Large intestine (tissue), 3 donors: ENCODE results near the gene TBXAS1. TPM values are rescaled to one million over a fixed set of nuclear protein-coding genes. Genes with fewer than 3 reads are reported as not detected.

ENCODE experiments used
- DNase-seq, 2 donors: peaks; one replicate each; pipeline versions ENCODE4 v3.0.0 to v3.0.0-alpha.2; 2013
- H3K27ac ChIP-seq: one replicate; pipeline ENCODE4 v1.5.1; 2013; ENCODE audit warnings: low read length
- H3K27me3 ChIP-seq: 2 replicates; pipeline ENCODE4 v1.6.1; 2013; ENCODE audit warnings: low read length; ENCODE audit not compliant: control insufficient read depth, insufficient read depth
- H3K36me3 ChIP-seq: 2 replicates; pipeline ENCODE4 v1.6.1; 2013; ENCODE audit warnings: low read length; ENCODE audit not compliant: control insufficient read depth, insufficient read depth
- H3K4me1 ChIP-seq: one replicate; pipeline ENCODE4 v1.6.1; 2013; ENCODE audit warnings: low read length; ENCODE audit not compliant: control insufficient read depth, insufficient read depth
- H3K4me3 ChIP-seq: one replicate; pipeline ENCODE4 v1.5.1; 2013; ENCODE audit warnings: low read length
- H3K9me3 ChIP-seq: one replicate; pipeline ENCODE4 v1.6.1; 2013; ENCODE audit warnings: mild to moderate bottlenecking, low read depth, low read length, moderate library complexity; ENCODE audit not compliant: control insufficient read depth
- WGBS: methylation state at CpG from one replicate; pipeline ENCODE4 v1.1.5; 2013; ENCODE audit warnings: low lambda C conversion rate; ENCODE audit not compliant: insufficient coverage; 5-methylcytosine and 5-hydroxymethylcytosine counted together
- polyA plus RNA-seq: library from polyadenylated mRNA; unstranded; fragments of 120-200 nt; gene quantifications from one replicate; pipeline ENCODE4 v1.2.1, GENCODE V29; 2013

Gene TBXAS1
- polyA plus RNA-seq, 1 donor, result 9.6 TPM

- Histone ChIP-seq H3K27me3 (no peaks in the 10 kb centered on the region), H3K4me1 (no peaks in the 10 kb centered on the region), H3K9me3 (peaks cover 4% of the 10 kb centered on the region), H3K4me3 (no peak overlapping the region), H3K36me3 (no peaks in the 10 kb centered on the region), H3K27ac (no peak overlapping the region)
- no peak for DNase-seq
- WGBS, result no CpG with 5 or more reads among the region's 17 CpGs
Measured at GRCh38 chr7:139955109-139955820, 126.2 kb downstream of the TBXAS1 start.

DNA sequence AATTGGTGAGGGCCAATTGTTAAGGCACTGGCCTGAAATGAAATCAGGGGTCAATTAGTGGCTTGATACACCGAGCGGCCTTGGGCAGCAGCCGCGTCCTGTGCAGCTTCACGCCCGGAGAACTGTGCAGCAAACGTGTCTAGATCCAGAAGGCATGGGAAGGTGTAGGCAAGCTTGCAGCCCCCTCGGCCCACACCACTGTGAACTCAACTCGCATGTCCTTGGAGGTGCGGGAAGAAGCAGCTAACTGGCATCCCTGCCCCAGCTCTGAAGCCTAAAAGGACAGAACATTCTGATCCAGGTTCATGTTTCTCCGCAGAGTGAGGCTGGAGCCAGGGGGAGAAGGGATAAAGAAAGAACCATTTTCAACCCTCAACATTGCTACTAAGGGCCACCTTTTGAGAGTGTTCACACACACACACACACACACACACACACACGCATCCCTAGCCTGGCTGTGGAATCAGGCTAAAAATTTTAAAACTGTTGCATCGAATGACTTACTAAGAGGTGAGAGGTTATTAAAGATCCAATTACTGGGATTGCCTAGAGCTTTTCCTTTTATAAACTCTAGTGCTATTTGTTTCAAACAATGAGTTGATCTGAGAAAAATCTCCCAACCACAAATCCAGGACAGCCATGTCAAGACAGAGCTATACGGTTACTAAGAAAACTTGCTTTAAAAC lies 129.7 kb downstream of the TBXAS1 start:
- no peak overlapping the region for H3K4me3 ChIP-seq
- no peaks in the 10 kb centered on the region for H3K27me3 ChIP-seq
- H3K27ac ChIP-seq, result no peak overlapping the region
- H3K4me1 ChIP-seq, result no peaks in the 10 kb centered on the region
- WGBS, result 91% methylated on average over 5 of the region's 14 CpGs
- no peak for DNase-seq
- H3K9me3 ChIP-seq, result no peaks in the 10 kb centered on the region
- H3K36me3 ChIP-seq, result no peaks in the 10 kb centered on the region

DNA sequence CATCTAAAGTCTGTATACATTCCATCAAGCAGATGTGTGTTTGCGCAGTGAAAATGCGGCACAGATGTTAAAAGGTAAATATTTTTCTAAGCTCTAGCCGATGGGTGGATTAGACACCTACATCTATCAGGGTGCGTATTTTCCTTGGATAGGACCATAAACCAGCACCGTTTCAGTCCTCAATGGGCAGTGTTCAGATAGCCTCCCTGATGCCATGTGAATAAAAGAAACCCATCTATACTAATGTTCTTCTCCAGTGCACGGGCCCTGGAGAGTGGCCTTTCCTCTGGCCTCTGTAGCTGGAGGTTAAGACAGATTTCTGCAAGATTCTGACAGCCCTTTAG lies 130.2 kb downstream of the TBXAS1 start:
- 33% methylated on average over 2 of the region's 6 CpGs for WGBS
- Histone ChIP-seq H3K36me3 (no peaks in the 10 kb centered on the region), H3K27ac (no peak overlapping the region), H3K4me3 (no peak overlapping the region), H3K4me1 (no peaks in the 10 kb centered on the region), H3K27me3 (no peaks in the 10 kb centered on the region), H3K9me3 (no peaks in the 10 kb centered on the region)
- peak in 1 of 2 donors; percentile 9 for DNase-seq

GRCh38 chr7:139959718-139960117 lies 130.7 kb downstream of the TBXAS1 start:
- H3K27ac ChIP-seq, result no peak overlapping the region
- WGBS, result no CpG with 5 or more reads among the region's 5 CpGs
- H3K4me1 ChIP-seq, result no peaks in the 10 kb centered on the region
- no peaks in the 10 kb centered on the region for H3K27me3 ChIP-seq
- no peak for DNase-seq
- no peaks in the 10 kb centered on the region for H3K9me3 ChIP-seq
- no peaks in the 10 kb centered on the region for H3K36me3 ChIP-seq
- H3K4me3 ChIP-seq, result no peak overlapping the region

GRCh38 chr7:139960157-139960556 lies 131.1 kb downstream of the TBXAS1 start:
- no peaks in the 10 kb centered on the region for H3K27me3 ChIP-seq
- 60% methylated on average over 1 of the region's 6 CpGs for WGBS
- H3K9me3 ChIP-seq, result no peaks in the 10 kb centered on the region
- H3K4me3 ChIP-seq, result no peak overlapping the region
- H3K4me1 ChIP-seq, result no peaks in the 10 kb centered on the region
- H3K27ac ChIP-seq, result no peak overlapping the region
- no peaks in the 10 kb centered on the region for H3K36me3 ChIP-seq
- no peak for DNase-seq

DNA sequence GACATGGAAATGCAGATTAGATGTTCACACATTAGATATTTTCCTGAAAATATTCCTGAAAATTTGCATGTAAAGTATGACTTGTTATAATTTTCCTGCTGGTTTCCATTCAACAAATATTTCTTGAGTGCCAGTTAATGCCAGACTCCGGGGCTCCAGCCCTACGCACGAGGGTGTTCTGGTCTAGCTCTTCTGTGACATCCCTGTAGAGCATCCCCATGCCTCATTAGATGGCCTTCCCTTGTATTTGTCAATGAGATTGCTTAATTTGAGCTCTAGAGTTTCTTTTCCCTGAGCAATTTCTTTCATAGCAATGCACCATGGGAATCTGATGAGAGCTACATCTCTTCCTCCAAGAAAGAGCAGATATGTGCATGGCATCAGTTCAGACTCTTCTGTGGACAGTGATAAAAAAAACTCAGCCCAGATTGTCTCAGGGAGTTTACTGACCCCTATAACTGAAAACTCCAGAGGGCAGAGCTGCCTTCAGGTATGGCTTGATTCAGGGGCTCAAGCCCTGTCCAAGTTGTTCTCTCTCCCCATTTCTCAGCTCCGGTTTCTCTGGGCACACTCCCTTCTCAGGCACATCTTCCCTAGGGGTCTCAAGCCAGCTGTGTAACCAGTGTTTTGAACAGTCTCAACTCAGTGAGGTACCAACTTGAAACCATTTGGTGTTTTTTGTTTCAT lies 137.0 kb downstream of the TBXAS1 start:
- H3K36me3 ChIP-seq, result no peaks in the 10 kb centered on the region
- H3K4me1 ChIP-seq, result no peaks in the 10 kb centered on the region
- H3K27ac ChIP-seq, result no peak overlapping the region
- no peak for DNase-seq
- H3K4me3 ChIP-seq, result no peak overlapping the region
- H3K27me3 ChIP-seq, result no peaks in the 10 kb centered on the region
- 100% methylated on average over 1 of the region's 4 CpGs for WGBS
- H3K9me3 ChIP-seq, result no peaks in the 10 kb centered on the region

- WGBS, result no CpG with 5 or more reads among the region's 5 CpGs
- no peak overlapping the region for H3K27ac ChIP-seq
- DNase-seq, result no peak
- H3K4me1 ChIP-seq, result no peaks in the 10 kb centered on the region
- no peak overlapping the region for H3K4me3 ChIP-seq
- H3K27me3 ChIP-seq, result peaks cover 2% of the 10 kb centered on the region
- H3K36me3 ChIP-seq, result no peaks in the 10 kb centered on the region
- no peaks in the 10 kb centered on the region for H3K9me3 ChIP-seq
Measured at GRCh38 chr7:139966949-139967348, 137.9 kb downstream of the TBXAS1 start.

GRCh38 chr7:139968931-139969330 lies 139.9 kb downstream of the TBXAS1 start:
- Histone ChIP-seq H3K36me3 (no peaks in the 10 kb centered on the region), H3K4me3 (no peak overlapping the region), H3K4me1 (no peaks in the 10 kb centered on the region), H3K9me3 (no peaks in the 10 kb centered on the region), H3K27ac (no peak overlapping the region), H3K27me3 (peaks cover 4% of the 10 kb centered on the region)
- no peak for DNase-seq

GRCh38 chr7:139972029-139972428 lies 143.0 kb downstream of the TBXAS1 start:
- no peak overlapping the region for H3K4me3 ChIP-seq
- peaks cover 4% of the 10 kb centered on the region for H3K27me3 ChIP-seq
- no peak overlapping the region for H3K27ac ChIP-seq
- no peak for DNase-seq
- no peaks in the 10 kb centered on the region for H3K9me3 ChIP-seq
- no peaks in the 10 kb centered on the region for H3K4me1 ChIP-seq
- H3K36me3 ChIP-seq, result no peaks in the 10 kb centered on the region

DNA sequence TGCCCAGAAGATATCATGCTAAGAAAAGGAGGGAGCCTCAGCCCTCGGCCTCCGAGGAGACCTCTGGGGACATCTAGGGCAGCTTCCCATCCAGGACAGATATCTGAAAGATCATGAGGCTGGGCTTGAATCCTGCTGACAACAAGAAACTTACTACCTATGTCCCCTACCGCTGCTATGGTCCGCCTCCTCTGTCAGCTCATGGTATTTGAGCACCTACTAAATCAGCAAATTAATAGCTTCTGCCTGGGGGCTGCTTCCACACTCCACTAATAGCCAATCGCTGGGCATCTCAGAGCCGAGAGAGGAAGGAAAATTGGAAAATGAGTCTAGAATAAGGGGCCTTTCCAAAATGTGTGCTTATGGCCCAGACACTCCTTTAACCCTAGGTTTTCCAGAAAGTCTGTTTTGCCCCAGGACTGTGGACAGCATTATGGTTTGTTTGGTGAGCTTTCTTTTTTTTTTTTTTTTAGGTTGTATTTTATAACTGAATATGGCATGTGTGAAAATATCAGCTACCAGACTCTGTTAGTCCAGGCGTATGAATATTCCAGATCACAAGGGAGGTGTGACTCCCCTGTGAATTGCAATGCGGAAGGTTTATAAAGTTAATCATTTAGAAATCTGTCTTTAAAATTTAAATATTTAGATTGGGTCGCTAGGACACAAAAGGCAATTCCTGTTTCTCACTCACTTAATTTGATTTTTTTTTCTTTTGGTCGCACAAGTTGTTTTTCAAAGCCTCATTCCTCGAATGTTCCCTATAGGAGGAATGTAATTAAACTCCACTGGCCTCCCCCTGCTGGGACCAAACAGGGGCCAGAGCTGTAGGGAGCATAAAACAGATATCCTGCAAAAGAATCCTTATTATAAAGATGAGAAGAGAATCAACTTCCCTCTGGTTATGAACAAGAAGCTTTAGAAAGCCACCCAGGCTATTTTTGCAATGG lies 144.3 kb downstream of the TBXAS1 start:
- peak in 1 of 2 donors; percentile 11 for DNase-seq
- peaks cover 4% of the 10 kb centered on the region for H3K27me3 ChIP-seq
- no peaks in the 10 kb centered on the region for H3K36me3 ChIP-seq
- no peaks in the 10 kb centered on the region for H3K4me1 ChIP-seq
- H3K9me3 ChIP-seq, result no peaks in the 10 kb centered on the region
- H3K4me3 ChIP-seq, result no peak overlapping the region
- WGBS, result 73% methylated on average over 3 of the region's 11 CpGs
- no peak overlapping the region for H3K27ac ChIP-seq
